ENCODE data around the gene SNAP25.

Gene SNAP25

DNA sequence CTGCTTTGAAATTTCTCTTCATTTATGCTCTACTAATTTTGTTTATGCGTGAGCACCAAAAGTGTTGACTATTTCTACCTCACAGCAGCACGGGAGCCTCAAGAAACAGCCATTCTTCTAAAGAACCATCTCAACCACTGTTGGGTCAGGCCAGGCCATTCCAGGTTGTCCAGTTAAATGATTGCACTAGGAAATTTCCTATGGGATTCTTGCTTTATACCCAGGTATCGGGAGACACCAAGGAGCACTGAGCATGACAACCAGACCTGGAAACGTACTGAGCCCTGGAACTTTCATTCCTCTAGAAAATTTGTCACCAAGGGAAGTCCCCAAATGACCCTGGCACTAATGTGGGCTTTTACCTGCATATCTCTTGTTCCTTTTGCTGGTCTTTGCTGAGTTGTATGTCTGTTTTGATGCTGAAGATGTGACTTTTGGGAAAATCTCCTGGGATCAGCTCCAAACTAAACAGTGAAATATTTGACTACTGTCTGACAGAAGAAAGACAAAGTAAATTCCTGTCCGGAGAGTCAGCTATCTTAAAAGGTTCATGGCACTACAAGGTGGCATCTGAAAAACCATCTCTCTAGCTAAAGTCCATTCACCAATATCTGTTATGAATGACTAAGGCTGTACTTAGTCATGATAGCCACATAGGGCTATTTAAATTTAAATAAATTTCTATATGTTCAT is 70.5 kb downstream of the SNAP25 start:
- TF ChIP-seq POLR2A (IDR thresholded peaks at IDR 0.05; ENCODE audit: low read depth, low read length): no peak
- DNase-seq (ENCODE audit: insufficient read length, low spot score): no peak
- no peak for FAIRE-seq

DNA sequence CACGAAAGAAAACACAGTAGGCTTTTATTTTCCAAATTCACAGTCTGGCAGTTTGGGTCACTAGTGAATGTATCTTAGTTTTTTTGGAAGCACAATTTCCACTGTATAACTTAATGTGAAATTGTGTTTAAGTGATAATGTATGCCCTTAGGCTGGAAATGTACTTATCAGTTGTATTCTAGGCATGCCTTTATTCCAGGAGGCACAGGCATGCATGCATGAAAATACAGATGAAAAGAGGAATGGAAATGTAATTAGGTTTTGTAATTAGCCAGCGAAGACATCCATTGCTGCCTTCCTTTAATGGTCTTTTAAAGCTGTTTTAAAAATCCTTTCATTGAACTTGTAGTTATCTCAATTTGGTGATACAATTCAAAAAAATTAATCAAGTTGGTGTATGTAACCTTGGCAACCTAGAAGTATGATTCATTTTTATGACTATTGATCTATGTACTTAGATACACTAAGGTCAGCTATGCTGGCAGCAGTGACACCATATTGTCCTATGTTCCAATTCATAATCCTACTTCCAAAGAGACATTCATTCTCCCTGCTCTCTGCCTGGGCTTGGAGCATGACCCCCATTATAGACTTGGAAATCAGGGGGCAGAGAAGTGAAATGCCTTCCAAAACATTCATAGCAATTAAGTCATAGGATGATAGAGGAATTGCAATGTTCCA is 73.1 kb downstream of the SNAP25 start:
- FAIRE-seq (no peak), DNase-seq (ENCODE audit: insufficient read length, low spot score) (no peak)
- no peak for TF ChIP-seq POLR2A (IDR thresholded peaks at IDR 0.05; ENCODE audit: low read depth, low read length)

DNA sequence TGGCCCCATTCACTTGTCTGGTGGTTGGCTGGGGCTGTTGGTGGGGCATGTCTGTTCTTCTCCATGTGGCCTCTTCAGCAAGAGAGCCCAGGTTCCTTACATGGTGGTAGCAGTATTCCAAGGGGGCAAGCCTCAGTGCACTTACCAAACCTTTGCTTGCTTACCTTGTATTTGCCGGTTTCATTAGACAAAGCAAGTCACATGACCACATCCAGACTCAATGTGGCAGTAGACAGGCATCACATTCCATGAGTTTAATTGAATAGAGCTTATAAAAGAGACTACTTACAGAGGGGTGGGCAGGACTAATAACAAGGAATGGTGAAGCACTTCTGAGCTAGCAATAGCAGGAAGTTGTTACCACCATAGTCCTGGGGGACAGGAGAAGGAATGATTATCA is 78.6 kb downstream of the SNAP25 start:
- FAIRE-seq (no peak), DNase-seq (ENCODE audit: insufficient read length, low spot score) (no peak)
- no peak for TF ChIP-seq POLR2A (IDR thresholded peaks at IDR 0.05; ENCODE audit: low read depth, low read length)

DNA sequence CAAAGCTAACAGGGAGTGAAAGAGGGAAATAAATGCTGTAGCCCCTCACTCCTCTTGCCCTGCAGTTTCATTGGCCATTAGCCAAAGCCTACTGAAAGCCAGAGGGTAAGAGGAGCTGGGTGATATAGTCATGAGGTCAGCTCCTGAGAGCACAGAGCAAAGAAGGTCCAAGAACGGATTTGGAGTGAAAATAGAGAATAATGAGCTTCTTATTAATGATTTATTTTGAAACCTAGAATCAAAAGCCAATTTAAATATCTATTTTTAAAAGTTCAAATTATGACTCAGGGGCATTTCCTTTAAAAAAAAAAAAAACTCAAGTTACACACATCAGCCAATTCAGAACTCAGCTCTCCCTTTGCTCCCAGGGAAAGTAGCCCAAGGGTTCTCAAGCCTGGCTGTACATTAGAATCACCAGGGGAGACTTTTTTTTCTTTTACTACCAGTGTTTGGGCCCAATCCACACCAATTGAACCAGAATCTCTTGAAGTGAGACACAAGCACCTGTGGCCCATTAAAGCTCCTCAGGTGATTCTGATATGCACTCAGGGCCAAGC is 79.1 kb downstream of the SNAP25 start:
- FAIRE-seq (no peak), DNase-seq (ENCODE audit: insufficient read length, low spot score) (no peak)
- TF ChIP-seq POLR2A (IDR thresholded peaks at IDR 0.05; ENCODE audit: low read depth, low read length): no peak

DNA sequence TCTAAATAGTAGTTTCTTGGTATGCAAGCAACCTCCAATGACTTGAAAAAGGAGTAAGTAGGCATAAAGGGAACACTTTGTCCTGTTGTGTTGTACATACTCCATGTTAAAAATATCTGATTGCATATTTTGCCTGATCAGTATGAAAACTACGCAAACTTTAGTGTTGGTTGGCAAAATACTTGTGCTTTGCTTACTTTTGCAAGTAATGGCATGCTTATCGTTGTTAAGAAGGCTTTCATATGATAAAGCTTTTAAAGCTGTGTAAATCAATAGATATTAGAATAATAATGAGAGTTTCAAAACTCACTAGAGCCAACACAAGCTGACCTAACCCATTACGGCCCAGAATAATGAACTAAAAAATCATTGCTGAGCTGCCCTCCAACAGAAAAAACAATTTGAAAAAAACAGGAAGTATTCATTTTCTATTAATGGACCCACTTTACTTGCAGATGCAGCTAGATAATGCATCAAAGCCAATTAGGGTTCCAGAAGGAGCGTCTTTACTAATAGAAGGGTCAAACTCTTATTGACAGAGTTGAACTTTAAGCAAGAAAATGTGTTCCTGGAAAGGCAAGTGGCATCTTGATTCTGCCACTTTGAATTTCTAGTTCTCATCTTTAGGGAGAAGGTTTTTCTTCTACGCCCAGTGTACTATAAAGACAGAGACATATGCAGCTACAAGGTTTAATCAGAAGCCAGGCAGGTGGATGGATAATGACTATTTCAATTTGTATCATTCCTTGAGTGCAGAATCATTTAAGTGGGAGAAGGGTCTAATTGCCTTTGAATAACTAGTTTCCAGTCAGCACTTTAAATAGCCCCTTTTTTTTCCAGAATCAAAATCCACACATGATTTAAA is 82.2 kb downstream of the SNAP25 start:
- no peak for FAIRE-seq
- no peak for TF ChIP-seq POLR2A (IDR thresholded peaks at IDR 0.05; ENCODE audit: low read depth, low read length)
- no peak for DNase-seq (ENCODE audit: insufficient read length, low spot score)

DNA sequence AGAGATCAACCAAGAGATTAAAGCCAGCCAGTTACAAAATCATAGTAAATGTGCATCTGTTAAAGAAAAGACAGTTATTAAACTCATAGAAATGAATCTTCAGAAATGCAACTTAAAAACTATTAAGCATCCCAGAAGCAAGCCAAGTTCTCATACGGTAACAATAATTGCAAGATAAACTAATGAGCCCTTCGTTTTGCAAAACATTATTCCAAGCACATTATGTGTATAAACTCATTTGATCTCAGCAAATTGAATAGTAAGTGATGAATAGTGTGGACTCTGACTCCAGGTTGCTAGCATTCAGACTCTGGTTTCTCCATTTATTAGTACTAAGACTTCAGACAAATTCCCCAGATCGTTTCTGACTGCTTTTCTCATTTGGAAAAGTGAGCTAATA is 85.2 kb downstream of the SNAP25 start:
- FAIRE-seq: no peak
- no peak for DNase-seq (ENCODE audit: insufficient read length, low spot score)
- TF ChIP-seq POLR2A (IDR thresholded peaks at IDR 0.05; ENCODE audit: low read depth, low read length): no peak

DNA sequence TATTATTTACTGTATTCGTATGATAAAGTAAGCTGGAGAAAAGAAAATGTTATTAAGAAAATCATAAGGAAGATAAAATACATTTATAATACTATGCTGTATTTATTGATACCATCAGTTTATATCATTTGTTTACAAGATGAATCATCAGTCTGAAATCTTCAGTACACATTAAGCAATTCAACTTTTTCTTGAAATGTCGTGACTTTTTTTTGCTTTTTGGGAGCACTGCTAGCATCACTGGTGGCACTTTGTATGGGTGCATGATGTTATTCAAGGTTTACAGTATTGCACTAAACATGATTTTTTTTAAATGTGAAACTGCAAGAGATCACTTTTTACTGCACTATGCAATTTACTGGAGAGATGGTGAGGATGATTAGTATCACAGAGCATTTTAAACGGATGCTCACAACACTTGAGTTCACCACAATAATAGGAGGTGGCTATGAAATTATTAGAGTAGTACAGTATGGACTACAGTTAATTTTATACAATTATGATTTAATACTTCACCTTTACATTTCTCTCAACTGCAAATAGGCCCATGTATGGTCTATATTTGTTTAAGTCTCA is 85.9 kb downstream of the SNAP25 start:
- TF ChIP-seq POLR2A (IDR thresholded peaks at IDR 0.05; ENCODE audit: low read depth, low read length): no peak
- FAIRE-seq (no peak), DNase-seq (ENCODE audit: insufficient read length, low spot score) (no peak)

DNA sequence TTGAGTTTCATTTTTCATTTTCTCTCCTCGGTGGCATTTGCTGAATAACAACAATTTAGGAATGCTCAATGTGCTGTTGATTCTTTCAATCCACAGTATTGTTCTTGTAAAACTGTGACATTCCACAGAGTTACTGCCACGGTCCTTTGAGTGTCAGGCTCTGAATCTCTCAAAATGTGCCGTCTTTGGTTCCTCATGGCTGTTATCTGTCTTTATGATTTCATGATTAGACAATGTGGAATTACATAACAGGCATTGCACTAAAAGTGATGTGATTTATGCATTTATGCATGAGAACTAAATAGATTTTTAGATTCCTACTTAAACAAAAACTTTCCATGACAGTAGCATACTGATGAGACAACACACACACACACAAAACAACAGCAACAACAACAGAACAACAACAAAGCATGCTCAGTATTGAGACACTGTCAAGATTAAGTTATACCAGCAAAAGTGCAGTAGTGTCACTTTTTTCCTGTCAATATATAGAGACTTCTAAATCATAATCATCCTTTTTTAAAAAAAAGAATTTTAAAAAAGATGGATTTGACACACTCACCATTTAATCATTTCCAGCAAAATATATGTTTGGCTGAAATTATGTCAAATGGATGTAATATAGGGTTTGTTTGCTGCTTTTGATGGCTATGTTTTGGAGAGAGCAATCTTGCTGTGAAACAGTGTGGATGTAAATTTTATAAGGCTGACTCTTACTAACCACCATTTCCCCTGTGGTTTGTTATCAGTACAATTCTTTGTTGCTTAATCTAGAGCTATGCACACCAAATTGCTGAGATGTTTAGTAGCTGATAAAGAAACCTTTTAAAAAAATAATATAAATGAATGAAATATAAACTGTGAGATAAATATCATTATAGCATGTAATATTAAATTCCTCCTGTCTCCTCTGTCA is 88.1 kb downstream of the SNAP25 start:
- TF ChIP-seq POLR2A (IDR thresholded peaks at IDR 0.05; ENCODE audit: low read depth, low read length): no peak
- DNase-seq (ENCODE audit: insufficient read length, low spot score) (peak; percentile 25), FAIRE-seq (no peak)

DNA sequence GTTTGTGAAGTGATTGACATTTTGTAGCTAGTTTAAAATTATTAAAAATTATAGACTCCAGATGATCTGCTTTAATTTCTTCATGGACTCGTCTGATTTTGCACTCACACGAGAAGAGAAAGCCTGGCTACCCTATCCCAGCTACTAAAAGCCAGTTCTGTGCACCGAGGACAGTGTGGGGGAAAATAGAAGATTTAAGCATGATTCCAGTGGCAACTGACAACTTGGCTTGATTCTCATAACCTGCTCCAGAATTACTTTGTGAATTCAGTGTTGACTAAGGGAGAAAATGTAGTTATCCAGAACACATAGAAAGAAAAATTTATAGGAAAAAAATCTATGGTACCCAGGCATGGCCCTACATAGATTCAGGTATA is 88.7 kb downstream of the SNAP25 start:
- FAIRE-seq: no peak
- no peak for TF ChIP-seq POLR2A (IDR thresholded peaks at IDR 0.05; ENCODE audit: low read depth, low read length)
- no peak for DNase-seq (ENCODE audit: insufficient read length, low spot score)

DNA sequence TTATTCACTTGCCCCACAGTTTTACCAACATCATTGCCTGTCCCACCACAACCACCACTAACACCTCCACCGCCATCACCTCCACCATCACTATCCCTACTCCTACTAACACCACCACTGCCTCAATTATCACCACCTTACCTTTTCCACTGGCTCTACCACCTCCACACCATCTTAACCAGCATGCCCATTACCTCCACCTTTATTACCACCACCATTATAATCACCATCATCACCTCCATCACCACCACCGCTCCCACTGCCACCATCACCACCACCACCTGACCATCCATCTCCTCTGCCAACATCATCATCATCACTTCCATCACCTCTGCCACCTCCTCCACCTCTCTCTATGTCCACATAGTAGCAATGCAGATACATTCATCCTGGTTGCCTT is 90.0 kb downstream of the SNAP25 start:
- TF ChIP-seq POLR2A (IDR thresholded peaks at IDR 0.05; ENCODE audit: low read depth, low read length): no peak
- DNase-seq (ENCODE audit: insufficient read length, low spot score) (no peak), FAIRE-seq (no peak)

DNA sequence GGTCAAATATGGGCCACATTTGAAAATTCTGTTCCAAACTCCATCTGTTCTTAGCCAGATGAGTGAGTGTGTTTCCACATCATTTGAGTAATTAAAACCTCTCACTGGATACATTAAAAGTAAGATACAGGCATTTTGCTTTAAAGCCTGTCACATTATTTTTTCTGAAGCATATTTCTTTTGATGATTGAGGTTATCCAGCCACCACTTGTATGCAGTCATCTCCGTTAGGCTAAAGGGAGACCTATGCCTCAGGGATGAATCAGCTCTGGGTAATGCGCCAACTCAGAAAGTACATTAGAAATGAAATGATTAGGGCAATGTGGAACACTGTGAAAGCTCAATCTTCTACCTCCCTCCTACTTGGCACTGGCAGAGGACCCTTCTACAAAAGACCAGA is 90.7 kb downstream of the SNAP25 start:
- peak; percentile 84 for FAIRE-seq
- DNase-seq (ENCODE audit: insufficient read length, low spot score): peak; percentile 37
- no peak for TF ChIP-seq POLR2A (IDR thresholded peaks at IDR 0.05; ENCODE audit: low read depth, low read length)

DNA sequence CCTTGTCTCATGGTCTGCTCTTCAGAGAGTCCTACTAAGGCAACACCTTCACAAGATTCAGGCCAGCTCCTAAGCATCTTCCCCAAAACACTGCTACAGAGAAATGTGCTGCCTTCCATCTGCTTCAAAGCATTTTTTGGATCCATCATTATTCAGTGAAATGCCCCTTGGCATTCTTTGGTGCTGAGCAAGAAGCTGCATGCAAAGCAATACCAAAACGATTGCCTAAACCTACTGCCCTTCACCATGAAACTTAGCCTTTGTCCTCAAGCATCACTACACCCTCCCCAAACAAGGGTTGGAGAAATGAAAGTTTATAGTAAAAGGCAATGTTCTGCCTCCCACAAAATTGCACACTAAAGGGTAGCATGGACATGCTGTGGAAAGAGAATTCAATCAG is 93.5 kb downstream of the SNAP25 start:
- no peak for FAIRE-seq
- DNase-seq (ENCODE audit: insufficient read length, low spot score): no peak
- TF ChIP-seq POLR2A (IDR thresholded peaks at IDR 0.05; ENCODE audit: low read depth, low read length): no peak

DNA sequence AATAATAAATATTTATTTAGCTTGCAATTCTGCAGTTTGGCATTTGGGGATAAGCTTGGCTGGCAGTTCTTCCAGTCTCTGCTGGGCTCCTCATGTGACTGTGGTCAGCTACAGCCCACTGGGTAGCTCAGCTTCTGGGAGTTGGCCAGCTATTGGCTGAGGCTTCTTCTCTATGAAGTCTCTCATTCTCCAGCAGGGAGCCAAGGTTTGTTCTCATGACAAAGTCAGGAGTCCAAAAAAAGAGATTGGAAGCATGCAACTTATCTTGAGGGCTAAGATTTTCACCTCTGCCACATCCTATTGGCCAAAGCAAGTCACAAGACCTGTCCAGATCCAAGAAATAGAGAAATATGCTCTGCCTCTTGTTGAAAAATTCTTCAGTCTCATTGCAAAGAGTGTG is 94.6 kb downstream of the SNAP25 start:
- DNase-seq (ENCODE audit: insufficient read length, low spot score): no peak
- no peak for TF ChIP-seq POLR2A (IDR thresholded peaks at IDR 0.05; ENCODE audit: low read depth, low read length)
- FAIRE-seq: no peak

Measured in H54 (cell line).